ENCODE data around the gene GSX2. TPM values are rescaled to one million over a fixed set of nuclear protein-coding genes. Genes with fewer than 3 reads are reported as not detected.

Gene GSX2
- total and polyA plus RNA-seq, 2 of the 13 experiments (the other 11 are each of a cell fraction or from before 2014, with no cell fraction given): not detected

DNA sequence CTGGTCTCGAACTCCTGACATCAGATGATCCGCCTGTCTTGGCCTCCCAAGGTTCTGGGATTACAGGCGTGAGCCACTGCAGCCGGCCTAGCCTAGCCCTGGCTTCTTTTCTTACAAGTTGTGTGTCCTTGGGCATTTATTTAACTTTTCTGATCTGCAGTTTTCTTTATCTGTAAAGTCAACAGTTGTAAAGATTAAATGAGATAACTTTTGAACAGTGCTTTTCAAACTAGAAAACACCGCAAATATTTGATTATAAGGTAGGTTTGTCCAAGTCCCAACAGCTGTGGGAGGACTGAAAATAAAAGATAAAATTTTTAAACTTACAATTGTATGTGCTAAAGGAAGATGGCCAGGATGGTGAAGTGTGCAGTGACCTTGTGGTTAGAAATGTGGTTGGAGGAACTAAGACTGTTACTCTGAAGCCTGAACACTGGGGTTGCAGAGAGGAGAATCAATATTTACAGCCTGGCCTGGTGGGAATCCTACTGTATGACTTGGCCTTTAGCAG lies 44.8 kb downstream of the GSX2 start (continued):
- TF ChIP-seq, protein P1, sequence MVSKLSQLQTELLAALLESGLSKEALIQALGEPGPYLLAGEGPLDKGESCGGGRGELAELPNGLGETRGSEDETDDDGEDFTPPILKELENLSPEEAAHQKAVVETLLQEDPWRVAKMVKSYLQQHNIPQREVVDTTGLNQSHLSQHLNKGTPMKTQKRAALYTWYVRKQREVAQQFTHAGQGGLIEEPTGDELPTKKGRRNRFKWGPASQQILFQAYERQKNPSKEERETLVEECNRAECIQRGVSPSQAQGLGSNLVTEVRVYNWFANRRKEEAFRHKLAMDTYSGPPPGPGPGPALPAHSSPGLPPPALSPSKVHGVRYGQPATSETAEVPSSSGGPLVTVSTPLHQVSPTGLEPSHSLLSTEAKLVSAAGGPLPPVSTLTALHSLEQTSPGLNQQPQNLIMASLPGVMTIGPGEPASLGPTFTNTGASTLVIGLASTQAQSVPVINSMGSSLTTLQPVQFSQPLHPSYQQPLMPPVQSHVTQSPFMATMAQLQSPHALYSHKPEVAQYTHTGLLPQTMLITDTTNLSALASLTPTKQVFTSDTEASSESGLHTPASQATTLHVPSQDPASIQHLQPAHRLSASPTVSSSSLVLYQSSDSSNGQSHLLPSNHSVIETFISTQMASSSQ (IDR thresholded peaks at IDR 0.05; ENCODE audit: low read depth): no peak
- TF ChIP-seq, protein P1 (CRISPR knock-in tag; IDR thresholded peaks at IDR 0.05; ENCODE audit: borderline replicate concordance): no peak
- TF ChIP-seq GATAD2A (CRISPR knock-in tag; IDR thresholded peaks at IDR 0.05) (peak; percentile 66), FOXP1 (IDR thresholded peaks at IDR 0.05) (no peak), FOXP1 (CRISPR knock-in tag; IDR thresholded peaks at IDR 0.05) (peak; percentile 25; the same call in 1 of the 2 replicates)

DNA sequence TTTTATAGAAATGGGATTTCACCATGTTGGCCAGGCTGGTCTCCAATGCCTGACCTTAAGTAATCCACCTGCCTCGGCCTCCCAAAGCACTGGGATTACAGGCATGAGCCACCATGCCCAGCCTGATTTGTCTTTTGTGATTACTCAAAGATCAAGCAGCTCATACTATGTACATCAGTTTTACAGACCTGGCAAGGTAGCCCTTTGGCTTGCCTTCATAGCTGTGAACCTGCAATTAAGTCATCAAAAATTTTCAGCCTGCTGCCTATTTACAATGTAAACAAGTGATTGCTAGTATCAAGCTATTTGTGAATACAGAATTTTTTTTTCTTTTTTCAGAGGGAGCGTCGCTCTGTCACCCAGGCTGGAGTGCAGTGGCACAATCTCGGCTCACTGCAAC lies 46.2 kb downstream of the GSX2 start:
- WGBS (ENCODE audit: low lambda C conversion rate): 88% methylated on average over 4 of the region's 4 CpGs
- ATAC-seq: no peak
- BruUV-seq (replicated peaks): no TSS peak

More for the DNA sequence above, 46.2 kb downstream of the GSX2 start:
- DNase-seq (ENCODE audit: low spot score) (no peak), FAIRE-seq (no peak)
- Histone ChIP-seq H3K27me3 (ENCODE audit: control insufficient read depth in 1 of 2, insufficient read depth in 2 of 2, low read length in 2 of 2) (no peaks in the 10 kb centered on the region), H3K79me2 (ENCODE audit: insufficient read depth, low read length) (no peaks in the 10 kb centered on the region), H3K36me3 (replicated peaks in 1 of 2; ENCODE audit: control insufficient read depth in 1 of 2, insufficient read depth in 2 of 2, low read length in 2 of 2) (no peaks in the 10 kb centered on the region), H3K4me1 (ENCODE audit: insufficient read depth, low read length) (peaks cover 15% of the 10 kb centered on the region), H2AFZ (ENCODE audit: low read length) (no peak overlapping the region), H3K27ac (ENCODE audit: extremely low read length, insufficient read depth, low read length) (no peak overlapping the region), H3K9me3 (ENCODE audit: low read length) (no peaks in the 10 kb centered on the region), H3K4me2 (ENCODE audit: low read depth, low read length) (no peak overlapping the region), H3K9ac (ENCODE audit: insufficient read depth, low read depth, low read length) (no peak overlapping the region), H3K4me3 (replicated peaks in 1 of 3; ENCODE audit: insufficient read depth in 1 of 3, low read depth in 2 of 3, low read length in 3 of 3) (no peak overlapping the region), H4K20me1 (ENCODE audit: insufficient read depth, low read length) (no peaks in the 10 kb centered on the region)
- intact Hi-C loops (cut with micrococcal nuclease; ENCODE audit: unreplicated experiment) (no loop called here), in situ Hi-C loops (cut with HindIII; ENCODE audit: extremely low pct_ligation_motif_present, low pct_unique_long_range_greater_than_20kb) (no loop called here)
- ChIA-PET CTCF (ENCODE audit: low intra/inter-chr PET ratio, low total read pairs) (no interaction called here), POLR2A (no interaction called here)
- TF ChIP-seq, protein P2, sequence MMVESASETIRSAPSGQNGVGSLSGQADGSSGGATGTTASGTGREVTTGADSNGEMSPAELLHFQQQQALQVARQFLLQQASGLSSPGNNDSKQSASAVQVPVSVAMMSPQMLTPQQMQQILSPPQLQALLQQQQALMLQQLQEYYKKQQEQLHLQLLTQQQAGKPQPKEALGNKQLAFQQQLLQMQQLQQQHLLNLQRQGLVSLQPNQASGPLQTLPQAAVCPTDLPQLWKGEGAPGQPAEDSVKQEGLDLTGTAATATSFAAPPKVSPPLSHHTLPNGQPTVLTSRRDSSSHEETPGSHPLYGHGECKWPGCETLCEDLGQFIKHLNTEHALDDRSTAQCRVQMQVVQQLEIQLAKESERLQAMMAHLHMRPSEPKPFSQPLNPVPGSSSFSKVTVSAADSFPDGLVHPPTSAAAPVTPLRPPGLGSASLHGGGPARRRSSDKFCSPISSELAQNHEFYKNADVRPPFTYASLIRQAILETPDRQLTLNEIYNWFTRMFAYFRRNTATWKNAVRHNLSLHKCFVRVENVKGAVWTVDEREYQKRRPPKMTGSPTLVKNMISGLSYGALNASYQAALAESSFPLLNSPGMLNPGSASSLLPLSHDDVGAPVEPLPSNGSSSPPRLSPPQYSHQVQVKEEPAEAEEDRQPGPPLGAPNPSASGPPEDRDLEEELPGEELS (CRISPR knock-in tag; IDR thresholded peaks at IDR 0.05): no peak
- TF ChIP-seq ZNF883 (CRISPR knock-in tag; IDR thresholded peaks at IDR 0.05; ENCODE audit: not compliant biosample characterization): no peak

Measured in HepG2 (cell line).